PC-9 (cell line): ENCODE measurements around the gene ERVK3-1. TPM values are rescaled to one million over a fixed set of nuclear protein-coding genes. Genes with fewer than 3 reads are reported as not detected.
A peak's percentile ranks its signal among the peaks of the same experiment; 100 is the strongest.
"Not testable (repeated sequence)": the region's sequence is repeated elsewhere in the genome, so short reads cannot be mapped to it uniquely, and the experiment has no call there.

Source experiments
- BruUV-seq: library from RNA; stranded (reverse); fragments of 400-500 nt; replicated peaks from 2 replicates; lab custom pipeline; 2021; lab: Mats Ljungman, UMichigan
- CTCF ChIA-PET: fragments of 300-600 bp; sonication (Branson Sonifier 250); formaldehyde crosslinking; loops from one replicate; lab custom pipeline; 2022; ENCODE audit warnings: antibody characterized with exemption; lab: Charles Lee
- POLR2A ChIA-PET: fragments of 300-600 bp; sonication (Branson Sonifier 250); formaldehyde crosslinking; loops from one replicate; lab custom pipeline; 2022; ENCODE audit warnings: antibody characterized with exemption; ENCODE audit not compliant: unreplicated experiment; lab: Charles Lee
- DNase-seq, 2 experiments: peaks; one replicate each; pipeline versions ENCODE4 v3.0.0 to v3.0.0-alpha.2; 2015 to 2022; ENCODE audit warnings: mixed read lengths in 1 of 2
- H2AFZ ChIP-seq: fragments of 200-600 bp; sonication (generic); 2 replicates; pipeline ENCODE4 v1.8.1; 2017; ENCODE audit warnings: antibody characterized with exemption
- H3F3A ChIP-seq: fragments of 200-600 bp; sonication (generic); 2 replicates; pipeline ENCODE4 v1.8.1; 2017; ENCODE audit warnings: antibody characterized with exemption, mild to moderate bottlenecking, low read depth; ENCODE audit not compliant: insufficient read depth
- H3K27ac ChIP-seq: fragments of 200-600 bp; sonication (generic); 2 replicates; pipeline ENCODE4 v1.6.1; 2016; ENCODE audit warnings: mixed run types
- H3K27me3 ChIP-seq: fragments of 200-600 bp; sonication (generic); 2 replicates; pipeline ENCODE4 v1.6.1; 2016; ENCODE audit warnings: low read depth, mixed run types; ENCODE audit not compliant: insufficient read depth
- H3K36me3 ChIP-seq: fragments of 200-600 bp; sonication (generic); 2 replicates; pipeline ENCODE4 v1.6.1; 2016; ENCODE audit warnings: low read depth, mixed run types
- H3K4me1 ChIP-seq: fragments of 200-600 bp; sonication (generic); replicated peaks from 2 replicates; pipeline ENCODE4 v1.6.1; 2016; ENCODE audit warnings: mixed run types; ENCODE audit not compliant: insufficient read depth
- H3K4me2 ChIP-seq: fragments of 200-600 bp; sonication (generic); 2 replicates; pipeline ENCODE4 v1.6.1; 2017; ENCODE audit warnings: mixed run types
- H3K4me3 ChIP-seq: fragments of 200-600 bp; sonication (generic); 2 replicates; pipeline ENCODE4 v1.6.1; 2016; ENCODE audit warnings: mixed run types
- H3K79me2 ChIP-seq: fragments of 200-600 bp; sonication (generic); 2 replicates; pipeline ENCODE4 v1.6.1; 2017; ENCODE audit warnings: low read depth, mixed run types
- H3K9me2 ChIP-seq: fragments of 200-600 bp; sonication (generic); 2 replicates; pipeline ENCODE4 v1.8.1; 2017; ENCODE audit warnings: mild to moderate bottlenecking; ENCODE audit not compliant: insufficient read depth
- H3K9me3 ChIP-seq: fragments of 200-600 bp; sonication (generic); 2 replicates; pipeline ENCODE4 v1.8.1; 2016; ENCODE audit warnings: low read depth; ENCODE audit not compliant: insufficient read depth
- H4K20me1 ChIP-seq: fragments of 200-600 bp; sonication (generic); 2 replicates; pipeline ENCODE4 v1.8.1; 2017; ENCODE audit not compliant: insufficient read depth
- CTCF ChIP-seq: fragments of 200-600 bp; sonication (generic); conservative IDR thresholded peaks from 2 replicates; pipeline ENCODE4 v1.6.1; 2017; ENCODE audit warnings: mixed run types, antibody characterized with exemption, mild to moderate bottlenecking, moderate library complexity
- EZH2 ChIP-seq: fragments of 200-600 bp; sonication (generic); IDR thresholded peaks from 2 replicates; pipeline ENCODE4 v1.8.0; 2017; ENCODE audit warnings: antibody characterized with exemption, low read depth
- intact Hi-C: fragments of 100-400 bp; cut with micrococcal nuclease; formaldehyde crosslinking; loops from one replicate; pipeline ENCODE4 v1.10.0; 2022; ENCODE audit not compliant: unreplicated experiment
- total RNA-seq: library from RNA; stranded (reverse); gene quantifications from 2 replicates; pipeline ENCODE4 v1.2.3, GENCODE V29; 2021

ERVK3-1 gene
- total RNA-seq, 1 experiment from 2014 or later: 21.3 TPM

GRCh38 chr19:58305932-58306323, 751 bp downstream of the ERVK3-1 start:
- Histone ChIP-seq H3K4me1 (peaks cover 6% of the 10 kb centered on the region), H3K27me3 (no peaks in the 10 kb centered on the region), H3K79me2 (peaks cover 18% of the 10 kb centered on the region), H3F3A (no peaks in the 10 kb centered on the region; the same call in 1 of the 2 replicates), H3K36me3 (no peaks in the 10 kb centered on the region), H3K9me2 (no peaks in the 10 kb centered on the region), H4K20me1 (no peaks in the 10 kb centered on the region), H3K4me3 (peak overlapping the region; percentile 94), H2AFZ (peak overlapping the region; percentile 94), H3K4me2 (peak overlapping the region; percentile 97), H3K27ac (no peak overlapping the region), H3K9me3 (no peaks in the 10 kb centered on the region)
- DNase-seq: peak in 1 of 2 experiments; percentile 6
- intact Hi-C loops: loop anchor here (1.0 to 2.0 kb wide), 3 partner anchors 21 to 747 kb away; partner anchors contain the start of genes ZNF550, ZNF8 and ZSCAN22
- TF ChIP-seq EZH2 (no peak), CTCF (no peak)
- POLR2A ChIA-PET: no interaction called here
- BruUV-seq: no TSS peak
- CTCF ChIA-PET: no interaction called here

- Histone ChIP-seq H3K79me2 (peaks cover 18% of the 10 kb centered on the region), H3K4me1 (peaks cover 6% of the 10 kb centered on the region), H3K4me3 (no peak overlapping the region), H3F3A (no peaks in the 10 kb centered on the region; the same call in 1 of the 2 replicates), H3K27me3 (no peaks in the 10 kb centered on the region), H3K27ac (no peak overlapping the region), H2AFZ (no peak overlapping the region), H3K4me2 (no peak overlapping the region), H3K9me2 (no peaks in the 10 kb centered on the region), H4K20me1 (no peaks in the 10 kb centered on the region), H3K36me3 (0 out of 2 replicates have a peak, but pooled peaks cover 6% of the 10 kb centered on the region), H3K9me3 (no peaks in the 10 kb centered on the region)
- intact Hi-C loops: no loop called here
- DNase-seq: no peak
- ChIA-PET POLR2A (no interaction called here), CTCF (no interaction called here)
- no TSS peak for BruUV-seq
- TF ChIP-seq CTCF (no peak), EZH2 (no peak)
These were observed 2.6 kb downstream of the ERVK3-1 start for GRCh38 chr19:58307736-58308135.

GRCh38 chr19:58310685-58311084, 5.5 kb downstream of the ERVK3-1 start:
- H3K27me3 ChIP-seq, H3K36me3 ChIP-seq, POLR2A ChIA-PET, H3K27ac ChIP-seq, H3K9me3 ChIP-seq, H2AFZ ChIP-seq, H3K4me2 ChIP-seq, H3K4me1 ChIP-seq, H3K4me3 ChIP-seq, intact Hi-C loops, H4K20me1 ChIP-seq, BruUV-seq, H3F3A ChIP-seq, H3K9me2 ChIP-seq, CTCF ChIA-PET, DNase-seq: not testable (repeated sequence)
- TF ChIP-seq CTCF: 0 out of 2 replicates have a peak, but pooled peaks have one; percentile 30
- H3K79me2 ChIP-seq: peaks cover 13% of the 10 kb centered on the region
